HUES6 (cell line): ENCODE data around the gene TNS1.

Experiments used
- H3K27ac ChIP-seq: 2 replicates; pipeline ENCODE4 v1.7.0; 2013; ENCODE audit warnings: low read depth, mild to moderate bottlenecking, low read length, inconsistent platforms
- H3K27me3 ChIP-seq: 2 replicates; pipeline ENCODE4 v1.6.1; 2013; ENCODE audit warnings: low read length; ENCODE audit not compliant: control insufficient read depth, insufficient read depth
- H3K36me3 ChIP-seq: 2 replicates; pipeline ENCODE4 v1.6.1; 2013; ENCODE audit warnings: low read length; ENCODE audit not compliant: control insufficient read depth, insufficient read depth
- H3K4me1 ChIP-seq: 2 replicates; pipeline ENCODE4 v1.6.1; 2013; ENCODE audit warnings: low read length; ENCODE audit not compliant: control insufficient read depth, insufficient read depth
- H3K4me3 ChIP-seq: 2 replicates; pipeline ENCODE4 v1.5.1; 2013; ENCODE audit warnings: low read depth, low read length
- H3K9ac ChIP-seq: one replicate; pipeline ENCODE4 v1.6.1; 2013; ENCODE audit warnings: mild to moderate bottlenecking, low read length
- H3K9me3 ChIP-seq: 2 replicates; pipeline ENCODE4 v1.6.1; 2013; ENCODE audit warnings: low read depth, low read length; ENCODE audit not compliant: control insufficient read depth, insufficient read depth

Gene TNS1

DNA sequence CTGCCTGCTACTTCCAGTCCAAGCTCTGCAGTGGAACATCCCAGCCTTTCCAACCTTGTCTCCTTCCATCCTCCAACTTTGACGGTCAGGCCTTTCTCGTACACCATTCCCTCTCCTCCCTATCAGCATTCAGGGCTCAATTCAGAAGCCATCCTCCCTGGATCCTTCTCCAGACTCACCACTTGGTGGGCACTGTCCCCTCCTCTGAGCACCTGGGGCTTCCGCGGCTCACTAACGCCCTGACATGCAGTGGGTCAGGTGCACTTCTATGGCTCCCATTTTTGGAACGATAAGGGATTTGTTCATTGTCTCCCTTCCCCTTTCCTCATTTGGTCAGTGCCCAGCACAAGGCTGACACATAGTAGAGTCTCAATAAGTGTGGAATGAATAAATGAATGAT is 56.7 kb downstream of the TNS1 start:
- H3K27me3 ChIP-seq: 0 out of 2 replicates have a peak, but pooled peaks cover 2% of the 10 kb centered on the region
- H3K27ac ChIP-seq: no peak overlapping the region
- no peaks in the 10 kb centered on the region for H3K9me3 ChIP-seq
- H3K9ac ChIP-seq: no peak overlapping the region
- no peak overlapping the region for H3K4me3 ChIP-seq
- no peaks in the 10 kb centered on the region for H3K36me3 ChIP-seq
- peaks cover 32% of the 10 kb centered on the region for H3K4me1 ChIP-seq

DNA sequence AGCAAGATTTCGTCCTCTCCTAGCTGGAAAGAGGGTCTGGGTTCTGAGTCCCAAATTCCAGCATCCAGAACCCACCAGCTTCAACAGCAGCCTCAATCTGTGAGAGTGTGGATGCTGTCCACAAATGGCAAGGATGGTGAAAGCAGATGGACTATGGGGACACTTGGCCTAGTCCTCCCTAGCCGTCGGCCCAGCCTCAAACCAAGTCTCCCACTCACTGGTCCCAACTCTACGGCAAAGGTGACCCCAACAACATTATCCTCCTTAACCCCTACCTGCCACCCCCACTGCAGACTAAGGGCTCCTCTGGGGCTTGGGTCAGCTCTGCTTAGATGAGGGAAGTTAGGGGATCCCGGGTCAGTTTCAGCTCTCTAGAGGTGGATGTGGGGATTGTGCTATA is 57.3 kb downstream of the TNS1 start:
- peaks cover 27% of the 10 kb centered on the region for H3K4me1 ChIP-seq
- H3K4me3 ChIP-seq: no peak overlapping the region
- H3K27me3 ChIP-seq: 0 out of 2 replicates have a peak, but pooled peaks cover 2% of the 10 kb centered on the region
- no peak overlapping the region for H3K27ac ChIP-seq
- H3K9ac ChIP-seq: no peak overlapping the region
- H3K9me3 ChIP-seq: no peaks in the 10 kb centered on the region
- no peaks in the 10 kb centered on the region for H3K36me3 ChIP-seq

DNA sequence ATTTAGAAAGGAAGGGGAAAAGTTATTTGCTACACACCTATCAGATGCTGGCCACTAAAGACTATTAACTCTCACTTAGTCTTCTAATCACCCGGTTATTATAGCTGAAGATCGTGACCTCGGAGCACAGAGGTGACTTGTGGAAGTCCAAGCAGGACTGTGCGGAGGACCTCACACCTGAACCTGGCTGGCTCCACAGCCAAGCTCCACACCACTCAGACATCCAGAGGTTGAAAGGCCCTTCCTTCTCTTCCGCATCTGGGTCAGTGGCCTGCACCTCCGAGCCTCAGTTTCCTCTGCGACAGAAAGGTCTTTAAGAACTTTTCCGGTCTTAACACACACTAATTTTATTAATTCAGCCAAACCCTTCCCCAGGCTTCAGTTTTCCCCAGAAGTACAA is 57.9 kb downstream of the TNS1 start:
- Histone ChIP-seq H3K4me3 (no peak overlapping the region), H3K27me3 (0 out of 2 replicates have a peak, but pooled peaks cover 2% of the 10 kb centered on the region), H3K4me1 (peaks cover 25% of the 10 kb centered on the region), H3K9me3 (no peaks in the 10 kb centered on the region), H3K27ac (no peak overlapping the region), H3K9ac (no peak overlapping the region), H3K36me3 (no peaks in the 10 kb centered on the region)

DNA sequence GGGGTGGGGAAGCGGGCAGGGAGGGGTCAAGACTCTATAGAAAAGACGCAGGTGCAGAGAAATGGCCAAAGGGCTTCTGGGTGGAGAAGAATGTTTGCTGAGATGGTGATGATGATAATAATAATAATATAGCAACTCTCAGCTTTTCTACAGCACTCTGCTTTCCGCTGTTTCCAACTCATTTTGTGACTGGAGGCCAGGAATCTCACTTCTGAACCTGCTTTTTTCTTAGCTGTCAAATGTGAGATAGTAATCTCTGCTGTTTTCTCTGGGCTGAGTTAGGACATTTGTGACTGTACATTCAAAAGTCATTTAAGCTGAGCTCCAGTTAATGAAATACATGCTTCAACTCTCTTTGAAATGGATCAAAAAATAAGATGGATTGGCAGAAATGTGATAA is 58.4 kb downstream of the TNS1 start:
- H3K9ac ChIP-seq: no peak overlapping the region
- peaks cover 23% of the 10 kb centered on the region for H3K4me1 ChIP-seq
- H3K9me3 ChIP-seq: no peaks in the 10 kb centered on the region
- no peak overlapping the region for H3K27ac ChIP-seq
- H3K27me3 ChIP-seq: 0 out of 2 replicates have a peak, but pooled peaks cover 2% of the 10 kb centered on the region
- H3K36me3 ChIP-seq: no peaks in the 10 kb centered on the region
- H3K4me3 ChIP-seq: no peak overlapping the region

DNA sequence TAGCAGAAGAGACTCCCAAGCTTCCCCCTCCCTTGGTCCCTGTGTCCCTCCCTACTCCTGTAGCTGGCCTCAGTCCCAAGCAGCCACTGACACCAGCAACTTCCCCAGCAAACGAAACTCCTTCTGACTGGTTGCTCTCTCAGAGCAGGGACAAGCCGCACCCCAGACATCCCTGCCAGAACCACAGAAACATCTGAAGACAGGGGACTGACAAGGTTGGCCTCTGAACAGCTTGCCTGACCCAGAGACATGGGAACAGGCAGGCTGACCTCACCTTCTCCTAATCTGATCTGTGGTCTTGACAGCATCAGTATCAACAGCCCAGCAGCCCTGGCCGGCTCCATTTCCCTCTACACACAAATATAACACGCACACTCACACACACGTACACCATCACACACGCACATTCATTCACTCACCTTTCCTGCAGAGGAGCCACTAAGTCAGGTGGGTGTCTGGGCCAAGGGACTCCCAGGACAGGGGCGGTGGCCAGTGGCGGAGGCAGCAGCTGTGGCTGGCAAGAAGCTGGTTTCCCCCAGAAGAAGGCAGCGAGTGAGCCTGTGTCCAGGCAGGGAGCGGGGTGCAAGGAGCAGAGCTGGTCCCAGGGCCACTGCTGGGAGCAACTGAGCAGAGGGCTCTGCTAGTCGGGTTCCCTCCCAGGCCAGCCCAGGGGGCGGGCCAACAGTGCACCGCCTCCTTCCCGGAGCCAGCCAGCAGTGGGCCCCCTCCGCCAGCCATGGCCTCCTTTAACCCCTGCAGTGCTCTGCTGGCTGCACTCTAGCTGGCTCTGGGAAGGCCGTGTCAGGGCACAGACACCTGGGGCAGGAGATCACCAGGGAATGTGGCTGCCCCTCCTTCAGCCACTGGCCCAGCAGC is 59.1 kb downstream of the TNS1 start:
- Histone ChIP-seq H3K27ac (no peak overlapping the region), H3K4me3 (peak overlapping the region; percentile 17), H3K27me3 (0 out of 2 replicates have a peak, but pooled peaks cover 2% of the 10 kb centered on the region), H3K9ac (no peak overlapping the region), H3K4me1 (peaks cover 21% of the 10 kb centered on the region), H3K9me3 (no peaks in the 10 kb centered on the region), H3K36me3 (no peaks in the 10 kb centered on the region)

DNA sequence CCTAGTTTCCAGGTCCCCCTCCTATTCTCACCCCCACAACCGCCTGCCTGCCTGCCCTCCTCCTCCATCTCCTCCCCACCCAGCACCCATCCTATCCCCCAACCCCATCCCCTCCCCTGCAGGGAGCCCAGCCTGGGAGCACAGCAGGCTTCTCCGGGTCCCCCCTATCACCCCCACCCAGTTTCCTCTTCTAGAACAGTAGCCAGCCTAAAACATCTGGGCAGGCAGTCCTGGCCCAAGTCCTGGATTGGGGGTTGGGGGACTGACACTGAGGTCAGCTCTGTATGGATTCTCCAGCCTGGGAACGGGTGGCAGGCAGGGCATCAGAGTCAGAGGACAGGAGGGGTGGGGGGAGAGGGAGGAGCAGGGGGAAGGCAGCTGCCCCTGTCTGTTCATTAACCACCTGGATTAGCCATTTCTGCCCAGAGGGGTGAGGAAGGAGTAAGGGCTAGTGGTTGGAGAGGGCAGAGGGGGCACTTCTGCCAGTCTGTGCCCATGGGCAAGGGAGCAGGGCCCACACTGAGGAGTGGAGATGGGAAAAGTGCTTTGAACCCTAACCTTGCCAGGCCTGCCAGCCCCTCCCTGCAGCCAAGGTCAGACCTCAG is 60.0 kb downstream of the TNS1 start:
- H3K9me3 ChIP-seq: no peaks in the 10 kb centered on the region
- no peak overlapping the region for H3K27ac ChIP-seq
- H3K4me1 ChIP-seq: peaks cover 16% of the 10 kb centered on the region
- no peaks in the 10 kb centered on the region for H3K27me3 ChIP-seq
- H3K36me3 ChIP-seq: no peaks in the 10 kb centered on the region
- H3K9ac ChIP-seq: no peak overlapping the region
- no peak overlapping the region for H3K4me3 ChIP-seq

DNA sequence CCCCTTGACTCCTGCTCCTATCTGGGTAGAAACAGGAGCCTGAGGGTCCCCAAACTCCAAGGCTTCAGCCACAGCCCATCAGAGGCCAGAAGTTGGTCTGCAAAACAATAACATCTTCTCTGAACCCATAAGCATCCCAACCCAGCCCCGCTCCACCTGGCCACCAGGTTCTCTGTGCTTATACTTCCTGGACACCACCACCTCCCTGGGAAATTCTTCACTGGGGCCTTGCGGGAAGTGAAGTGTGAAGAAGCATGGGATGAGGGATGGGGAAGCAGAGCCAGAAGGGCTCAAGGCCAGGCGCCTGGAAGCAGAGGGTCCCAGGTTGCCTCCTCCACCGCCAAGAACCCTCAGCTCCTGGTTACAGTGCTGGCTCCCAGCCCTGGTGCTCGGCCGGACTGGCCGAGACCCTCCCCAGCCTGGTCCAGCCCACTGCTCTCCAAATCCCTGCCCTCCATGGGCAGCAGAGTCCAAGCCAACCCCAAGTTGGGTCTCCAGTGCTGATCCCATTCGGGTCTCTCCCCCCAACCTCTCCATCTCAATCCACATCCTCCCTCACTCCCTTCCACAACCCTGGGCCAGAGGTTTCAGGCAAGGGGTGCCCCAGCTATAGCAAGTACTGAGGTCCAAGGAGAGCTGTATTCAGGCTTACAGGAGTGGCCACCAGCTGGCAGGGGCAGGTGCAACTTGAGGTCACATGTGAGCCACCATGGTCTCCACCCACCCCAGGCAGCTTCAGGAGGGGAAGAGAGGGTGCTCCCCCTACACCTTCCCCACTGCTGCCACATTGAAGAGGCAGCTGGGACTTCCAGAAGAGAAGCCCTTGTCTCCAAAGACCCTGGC is 60.7 kb downstream of the TNS1 start:
- Histone ChIP-seq H3K27ac (no peak overlapping the region), H3K27me3 (no peaks in the 10 kb centered on the region), H3K4me3 (no peak overlapping the region), H3K4me1 (peaks cover 17% of the 10 kb centered on the region), H3K9ac (no peak overlapping the region), H3K36me3 (no peaks in the 10 kb centered on the region), H3K9me3 (no peaks in the 10 kb centered on the region)

DNA sequence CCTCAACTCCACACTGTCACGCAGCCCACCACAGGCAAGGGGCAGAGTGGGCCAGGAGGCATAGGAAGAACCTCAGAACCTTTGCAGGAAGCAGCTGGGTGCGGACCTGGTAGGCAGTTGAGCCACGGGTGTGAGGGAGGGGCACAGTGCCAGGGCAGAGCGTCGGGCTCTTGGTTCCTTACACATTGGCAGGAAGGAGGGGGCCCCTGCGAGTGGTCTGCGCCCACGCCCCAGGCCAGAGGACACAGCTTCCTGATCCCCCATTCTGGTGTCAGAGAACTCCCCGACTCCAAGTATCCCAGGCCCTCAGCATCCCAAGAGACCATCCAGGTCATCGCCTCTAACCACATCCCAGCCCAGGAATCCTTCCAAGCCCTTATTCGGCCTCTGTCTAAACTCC is 61.5 kb downstream of the TNS1 start:
- no peak overlapping the region for H3K27ac ChIP-seq

DNA sequence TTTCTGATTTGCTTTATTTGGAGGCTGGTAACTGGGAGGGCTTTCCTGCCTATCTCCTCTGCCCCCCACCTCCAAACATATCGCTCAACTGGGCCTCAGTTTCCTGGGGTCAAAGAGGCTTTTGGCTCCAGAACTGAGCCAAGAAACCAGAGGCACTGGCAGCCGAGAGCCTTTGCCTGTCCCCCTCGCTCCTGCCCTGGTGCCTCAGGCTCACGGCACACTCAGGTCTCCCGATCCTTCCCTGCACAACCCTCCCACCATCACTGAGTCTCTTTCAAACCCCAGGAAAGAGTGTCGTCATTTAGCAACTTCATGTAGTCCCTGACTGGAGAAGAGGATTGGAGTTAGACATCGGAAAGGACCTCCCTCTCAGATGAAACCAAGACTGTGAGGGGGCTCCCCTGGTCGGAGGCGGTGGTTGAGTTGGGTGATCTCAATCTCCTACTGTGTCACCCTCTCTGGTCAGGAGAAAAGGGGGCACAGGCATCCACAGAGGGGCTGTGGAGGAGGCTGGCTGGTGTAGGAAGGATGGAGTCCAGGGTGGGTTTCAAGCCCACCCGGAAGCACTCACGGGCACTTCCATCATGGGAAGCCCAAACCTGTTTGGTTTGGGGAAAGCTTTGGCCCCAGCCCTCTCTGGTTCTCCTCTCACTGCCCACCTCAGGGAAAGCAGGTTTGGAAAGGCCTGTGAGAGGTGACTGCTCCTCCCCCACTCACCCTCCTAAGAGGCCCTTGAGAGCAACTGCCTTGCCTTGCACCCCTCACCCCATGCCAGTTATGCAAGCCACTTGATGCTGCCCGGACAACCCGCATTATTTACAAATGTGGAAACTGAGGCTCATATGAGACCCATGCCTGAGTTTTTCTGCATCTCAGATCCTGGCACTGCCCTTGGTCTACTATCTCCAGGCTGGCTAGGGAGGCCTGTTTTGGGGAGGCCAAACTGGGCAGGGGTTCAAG is 62.3 kb downstream of the TNS1 start:
- H3K4me3 ChIP-seq: no peak overlapping the region
- no peaks in the 10 kb centered on the region for H3K36me3 ChIP-seq
- no peaks in the 10 kb centered on the region for H3K27me3 ChIP-seq
- no peaks in the 10 kb centered on the region for H3K9me3 ChIP-seq
- no peak overlapping the region for H3K9ac ChIP-seq
- H3K4me1 ChIP-seq: peaks cover 33% of the 10 kb centered on the region
- no peak overlapping the region for H3K27ac ChIP-seq

More for the DNA sequence above, 61.5 kb downstream of the TNS1 start:
- no peaks in the 10 kb centered on the region for H3K27me3 ChIP-seq
- no peaks in the 10 kb centered on the region for H3K36me3 ChIP-seq
- no peak overlapping the region for H3K9ac ChIP-seq
- H3K9me3 ChIP-seq: no peaks in the 10 kb centered on the region
- H3K4me3 ChIP-seq: no peak overlapping the region
- H3K4me1 ChIP-seq: peaks cover 25% of the 10 kb centered on the region

DNA sequence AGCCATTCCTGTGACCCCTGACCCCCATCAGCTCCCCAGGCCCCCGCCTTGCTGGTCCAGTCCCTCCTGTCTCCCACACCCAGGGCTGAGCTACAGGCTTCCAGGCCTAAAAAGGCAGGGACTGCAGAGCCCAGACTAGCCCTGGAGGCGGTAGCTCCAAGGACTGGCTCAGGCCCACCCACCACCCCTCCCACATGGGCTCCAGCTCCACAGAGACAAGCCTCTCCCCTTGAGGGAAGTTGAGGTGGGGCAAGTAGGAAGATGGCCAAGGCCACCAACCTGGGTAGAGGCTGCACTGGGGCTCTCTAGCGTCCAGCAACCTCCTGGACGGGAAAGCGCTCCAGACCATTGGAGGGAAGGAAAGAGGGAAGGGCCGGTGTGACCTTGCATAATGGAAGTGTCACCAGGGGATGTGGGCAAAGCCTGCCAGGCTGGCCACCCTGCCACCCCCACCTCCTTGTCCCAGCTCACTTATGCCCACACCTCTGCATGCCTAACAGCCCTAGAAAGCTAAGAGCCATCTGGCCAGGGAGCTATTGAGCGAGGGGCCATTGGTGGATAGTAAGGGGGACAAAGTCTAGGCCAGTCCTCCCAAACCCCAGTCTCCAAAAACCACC is 63.1 kb downstream of the TNS1 start:
- H3K4me1 ChIP-seq: peaks cover 41% of the 10 kb centered on the region
- H3K36me3 ChIP-seq: no peaks in the 10 kb centered on the region
- no peaks in the 10 kb centered on the region for H3K9me3 ChIP-seq
- no peaks in the 10 kb centered on the region for H3K27me3 ChIP-seq
- no peak overlapping the region for H3K9ac ChIP-seq
- H3K27ac ChIP-seq: no peak overlapping the region
- no peak overlapping the region for H3K4me3 ChIP-seq
